B cell (primary cell): ENCODE measurements around the gene AUTS2. TPM values are rescaled to one million over a fixed set of nuclear protein-coding genes. Genes with fewer than 3 reads are reported as not detected.

Source experiments
- ATAC-seq: fragments of 200-7000 bp; cut with Tn5 transposase; one replicate; pipeline ENCODE4 v1.10.0; 2021; ENCODE audit warnings: low read depth, mild to moderate bottlenecking, moderate number of reproducible peaks, moderate library complexity
- CTCF ChIA-PET: fragments of 350-600 bp; sonication (Branson Sonifier 250); formaldehyde crosslinking; loops from one replicate; lab custom pipeline; 2021; ENCODE audit warnings: antibody characterized with exemption, inconsistent platforms; lab: Charles Lee
- POLR2A ChIA-PET: fragments of 350-600 bp; sonication (Branson Sonifier 250); formaldehyde crosslinking; loops from one replicate; lab custom pipeline; 2021; ENCODE audit warnings: antibody characterized with exemption; lab: Charles Lee
- DNase-seq: peaks from one replicate; pipeline ENCODE4 v3.0.0; 2013
- H2AFZ ChIP-seq: 2 replicates; pipeline ENCODE4 v1.6.1; 2012; ENCODE audit warnings: mild to moderate bottlenecking, low read depth, low read length; ENCODE audit not compliant: insufficient read depth, poor library complexity, severe bottlenecking
- H3K27ac ChIP-seq, 2 donors: 1 replicate in 1 of 2; 2 replicates in 1 of 2; pipeline ENCODE4 v1.5.1; 2012 to 2013; ENCODE audit warnings: low read length in 2 of 2, mild to moderate bottlenecking in 2 of 2, moderate library complexity in 1 of 2
- H3K27me3 ChIP-seq, 4 experiments: fragments of 200-600 bp in 1 of 4; sonication (generic) in 1 of 4; replicated peaks in 1 of 4; 1 replicate in 2 of 4; 2 replicates in 2 of 4; pipeline versions ENCODE4 v1.6.1 to v1.7.0; 2013 to 2016; ENCODE audit warnings: low read length in 3 of 4, mild to moderate bottlenecking in 2 of 4, mixed read lengths in 1 of 4, moderate library complexity in 1 of 4; ENCODE audit not compliant: insufficient read depth in 4 of 4, control insufficient read depth in 3 of 4; ENCODE audit errors: control extremely low read depth in 1 of 4
- H3K36me3 ChIP-seq, 2 experiments: replicated peaks in 1 of 2; 1 replicate in 1 of 2; 2 replicates in 1 of 2; pipeline versions ENCODE4 v1.6.1 to v1.7.1; 2013; ENCODE audit warnings: low read length in 1 of 2; ENCODE audit not compliant: insufficient read depth in 2 of 2, control insufficient read depth in 1 of 2; ENCODE audit errors: control extremely low read depth in 1 of 2, extremely low read depth in 1 of 2
- H3K4me1 ChIP-seq, 2 donors: fragments of 200-600 bp in 1 of 2; sonication (generic) in 1 of 2; 1 replicate in 1 of 2; 2 replicates in 1 of 2; pipeline versions ENCODE4 v1.5.1 to v1.6.1; 2013 to 2017; ENCODE audit warnings: low read length in 2 of 2; ENCODE audit not compliant: control insufficient read depth in 2 of 2, insufficient read depth in 2 of 2
- H3K4me2 ChIP-seq: replicated peaks from 2 replicates; pipeline ENCODE3; 2012; ENCODE audit warnings: mild to moderate bottlenecking, low read depth, low read length; ENCODE audit not compliant: poor library complexity, severe bottlenecking
- H3K4me3 ChIP-seq, 5 experiments: fragments of 200-600 bp in 1 of 5; sonication (generic) in 1 of 5; 1 replicate in 3 of 5; 2 replicates in 2 of 5; pipeline versions ENCODE4 v1.5.1 to v1.7.0; 2011 to 2016; ENCODE audit warnings: low read length in 4 of 5, mild to moderate bottlenecking in 4 of 5, low read depth in 2 of 5, control low read depth in 1 of 5, moderate library complexity in 1 of 5; ENCODE audit not compliant: insufficient read depth in 1 of 5; ENCODE audit errors: control extremely low read depth in 1 of 5, extremely low read depth in 1 of 5
- H3K79me2 ChIP-seq: fragments of 200-600 bp; sonication (generic); one replicate; pipeline ENCODE4 v1.6.0; 2016; ENCODE audit warnings: low read length; ENCODE audit not compliant: control insufficient read depth, insufficient read depth
- H3K9ac ChIP-seq: fragments of 200-600 bp; sonication (generic); 2 replicates; pipeline ENCODE4 v1.6.1; 2017; ENCODE audit warnings: mild to moderate bottlenecking, low read length, moderate library complexity
- H3K9me3 ChIP-seq, 3 donors: one replicate each; pipeline versions ENCODE4 v1.6.1 to v1.7.1; 2013; ENCODE audit warnings: low read length in 2 of 3; ENCODE audit not compliant: control insufficient read depth in 2 of 3, insufficient read depth in 1 of 3; ENCODE audit errors: control extremely low read depth in 1 of 3
- H4K20me1 ChIP-seq: 2 replicates; pipeline ENCODE4 v1.6.0; 2012; ENCODE audit warnings: mild to moderate bottlenecking, low read length; ENCODE audit not compliant: insufficient read depth, control insufficient read depth, poor library complexity, severe bottlenecking
- H3K27ac Mint-ChIP-seq: one replicate; pipeline ENCODE4 v1.8.0; 2021; ENCODE audit warnings: mixed read lengths
- H3K27me3 Mint-ChIP-seq: one replicate; pipeline ENCODE4 v1.8.0; 2021; ENCODE audit warnings: mixed read lengths
- H3K4me1 Mint-ChIP-seq: one replicate; pipeline ENCODE4 v1.8.0; 2021; ENCODE audit warnings: mixed read lengths
- H3K4me3 Mint-ChIP-seq: one replicate; pipeline ENCODE4 v1.8.0; 2021; ENCODE audit warnings: mixed read lengths
- H3K9me3 Mint-ChIP-seq: one replicate; pipeline ENCODE4 v1.8.0; 2022; ENCODE audit warnings: mixed read lengths; ENCODE audit not compliant: insufficient read depth
- EZH2 ChIP-seq: IDR thresholded peaks from 2 replicates; pipeline ENCODE4 v1.6.1; 2012; ENCODE audit warnings: borderline replicate concordance, low read depth, mild to moderate bottlenecking, moderate library complexity, low read length; ENCODE audit not compliant: insufficient read depth, poor library complexity, severe bottlenecking
- WGBS: methylation state at CpG from one replicate; pipeline ENCODE4 v1.1.5; 2013; ENCODE audit warnings: missing lambda C conversion rate; ENCODE audit not compliant: insufficient coverage; 5-methylcytosine and 5-hydroxymethylcytosine counted together
- intact Hi-C: fragments of 100-400 bp; cut with micrococcal nuclease; formaldehyde crosslinking; loops from one replicate; pipeline ENCODE4 v1.10.0; 2022
- polyA plus RNA-seq: library from polyadenylated mRNA; depleted of rRNA; stranded (reverse); fragments of >200 nt; gene quantifications from 2 replicates; pipeline ENCODE4 v1.2.3, GENCODE V29; 2012
- total RNA-seq, 2 donors: library from RNA; stranded (reverse); fragments of 120-200 nt in 1 of 2; gene quantifications; 1 replicate in 1 of 2; 2 replicates in 1 of 2; pipeline versions ENCODE4 v1.2.3 to v1.2.4, GENCODE V29; 2013 to 2022
- TF ChIP-seq, protein P1 (sequence below): fragments of 200-600 bp; IDR thresholded peaks from one replicate; pipeline ENCODE4 v1.8.0; 2022; ENCODE audit warnings: antibody characterized with exemption, mild to moderate bottlenecking

Gene AUTS2
- total and polyA plus RNA-seq, 2 donors (not counting 1 experiment from before 2014, with no cell fraction given), result 22.3 to 35.0 TPM

DNA sequence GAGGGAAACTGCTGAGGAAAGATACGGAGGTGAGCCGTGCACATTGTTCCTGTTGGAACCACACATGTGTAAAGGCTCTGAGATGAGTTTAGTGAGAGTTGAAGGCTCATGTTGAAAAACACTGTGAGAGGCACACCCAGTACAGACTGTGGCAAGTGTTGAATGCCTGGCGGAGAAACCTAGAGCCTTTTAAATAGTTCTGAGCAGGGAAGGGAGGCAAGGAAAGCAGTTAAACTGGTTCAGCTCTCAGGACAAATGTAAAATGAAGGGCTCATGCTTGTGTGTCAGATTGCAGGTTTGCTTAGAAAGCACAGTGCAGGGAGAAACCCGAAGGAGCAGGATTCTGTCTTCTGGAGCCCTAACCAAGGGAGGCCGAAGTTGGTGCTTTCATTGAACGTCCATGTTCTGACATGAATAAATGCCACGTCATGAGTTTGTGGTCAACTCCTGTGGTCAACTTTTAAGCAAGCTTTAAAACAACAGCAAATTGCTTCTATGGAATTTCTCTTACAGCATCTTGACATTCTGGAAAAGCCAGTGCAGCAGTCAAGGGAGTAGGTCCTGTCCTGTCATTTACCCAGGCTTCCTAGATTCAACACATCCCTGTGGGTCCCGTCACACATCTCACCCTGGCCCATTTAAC lies 882.8 kb downstream of the AUTS2 start:
- Histone ChIP-seq H3K4me3 (no peak overlapping the region), H3K9ac (no peak overlapping the region), H3K9me3 (peaks cover 0 to 4% (median 0%) of the 10 kb centered on the region in 3 donors), H3K27ac (no peak overlapping the region), H3K4me1 (no peaks in the 10 kb centered on the region), H4K20me1 (no peaks in the 10 kb centered on the region), H3K4me2 (no peak overlapping the region), H2AFZ (no peak overlapping the region), H3K36me3 (no peaks in the 10 kb centered on the region), H3K27me3 (no peaks in the 10 kb centered on the region), H3K79me2 (no peaks in the 10 kb centered on the region)
- no peak for ATAC-seq
- H3K27ac Mint-ChIP-seq, result no peak overlapping the region
- WGBS, result 90% methylated on average over 7 of the region's 8 CpGs
- H3K4me3 Mint-ChIP-seq, result no peak overlapping the region
- H3K4me1 Mint-ChIP-seq, result no peaks in the 10 kb centered on the region
- no peak for DNase-seq
- H3K27me3 Mint-ChIP-seq, result no peaks in the 10 kb centered on the region
- peaks cover 1% of the 10 kb centered on the region for H3K9me3 Mint-ChIP-seq
- ChIA-PET POLR2A (no interaction called here), CTCF (no interaction called here)
- intact Hi-C loops, result no loop called here
- TF ChIP-seq, protein P1, sequence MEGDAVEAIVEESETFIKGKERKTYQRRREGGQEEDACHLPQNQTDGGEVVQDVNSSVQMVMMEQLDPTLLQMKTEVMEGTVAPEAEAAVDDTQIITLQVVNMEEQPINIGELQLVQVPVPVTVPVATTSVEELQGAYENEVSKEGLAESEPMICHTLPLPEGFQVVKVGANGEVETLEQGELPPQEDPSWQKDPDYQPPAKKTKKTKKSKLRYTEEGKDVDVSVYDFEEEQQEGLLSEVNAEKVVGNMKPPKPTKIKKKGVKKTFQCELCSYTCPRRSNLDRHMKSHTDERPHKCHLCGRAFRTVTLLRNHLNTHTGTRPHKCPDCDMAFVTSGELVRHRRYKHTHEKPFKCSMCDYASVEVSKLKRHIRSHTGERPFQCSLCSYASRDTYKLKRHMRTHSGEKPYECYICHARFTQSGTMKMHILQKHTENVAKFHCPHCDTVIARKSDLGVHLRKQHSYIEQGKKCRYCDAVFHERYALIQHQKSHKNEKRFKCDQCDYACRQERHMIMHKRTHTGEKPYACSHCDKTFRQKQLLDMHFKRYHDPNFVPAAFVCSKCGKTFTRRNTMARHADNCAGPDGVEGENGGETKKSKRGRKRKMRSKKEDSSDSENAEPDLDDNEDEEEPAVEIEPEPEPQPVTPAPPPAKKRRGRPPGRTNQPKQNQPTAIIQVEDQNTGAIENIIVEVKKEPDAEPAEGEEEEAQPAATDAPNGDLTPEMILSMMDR, result no peak
- TF ChIP-seq EZH2, result no peak

DNA sequence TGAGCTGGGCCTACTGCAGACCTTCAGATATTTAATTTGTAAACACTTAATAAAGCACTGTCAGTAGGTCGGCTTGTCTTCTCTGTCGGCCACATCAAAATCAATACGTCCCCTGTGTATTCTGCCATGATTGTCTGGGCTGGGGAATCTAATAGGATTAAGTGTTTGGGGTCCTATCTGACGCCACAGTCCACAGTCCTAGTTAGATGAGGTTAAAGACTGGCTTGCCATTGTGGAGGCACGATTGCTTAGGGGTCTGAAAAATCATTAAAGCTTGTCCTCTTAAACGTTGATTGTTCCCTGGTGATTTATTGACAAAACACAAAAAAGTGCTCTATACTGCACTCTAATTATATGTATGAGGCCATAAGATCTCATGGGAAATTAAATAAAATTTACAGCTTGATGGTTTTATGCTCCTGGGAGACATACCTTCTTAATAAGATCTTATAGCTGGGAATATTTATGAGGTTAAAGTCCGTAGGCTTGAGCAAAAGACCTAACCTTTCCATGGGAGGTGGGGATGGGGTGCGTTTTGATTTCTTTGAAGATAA lies 883.4 kb downstream of the AUTS2 start:
- Mint-ChIP-seq H3K9me3 (peaks cover 1% of the 10 kb centered on the region), H3K4me3 (no peak overlapping the region), H3K4me1 (no peaks in the 10 kb centered on the region), H3K27me3 (no peaks in the 10 kb centered on the region), H3K27ac (no peak overlapping the region)
- CTCF ChIA-PET, result no interaction called here
- H3K27me3 ChIP-seq, result no peaks in the 10 kb centered on the region
- no peak overlapping the region for H3K4me3 ChIP-seq
- H3K4me2 ChIP-seq, result no peak overlapping the region
- H3K9me3 ChIP-seq, result peaks cover 0 to 4% (median 0%) of the 10 kb centered on the region in 3 donors
- 77% methylated on average over 5 of the region's 8 CpGs for WGBS
- DNase-seq (no peak), ATAC-seq (no peak)
- TF ChIP-seq EZH2, result no peak
- TF ChIP-seq, protein P1, result no peak
- no peak overlapping the region for H2AFZ ChIP-seq
- H3K27ac ChIP-seq, result no peak overlapping the region
- intact Hi-C loops, result no loop called here
- no peak overlapping the region for H3K9ac ChIP-seq
- H3K36me3 ChIP-seq, result no peaks in the 10 kb centered on the region
- no peaks in the 10 kb centered on the region for H3K4me1 ChIP-seq
- no peaks in the 10 kb centered on the region for H4K20me1 ChIP-seq
- POLR2A ChIA-PET, result no interaction called here
- H3K79me2 ChIP-seq, result no peaks in the 10 kb centered on the region
